ENCODE data around the gene LTBP2.

DNA sequence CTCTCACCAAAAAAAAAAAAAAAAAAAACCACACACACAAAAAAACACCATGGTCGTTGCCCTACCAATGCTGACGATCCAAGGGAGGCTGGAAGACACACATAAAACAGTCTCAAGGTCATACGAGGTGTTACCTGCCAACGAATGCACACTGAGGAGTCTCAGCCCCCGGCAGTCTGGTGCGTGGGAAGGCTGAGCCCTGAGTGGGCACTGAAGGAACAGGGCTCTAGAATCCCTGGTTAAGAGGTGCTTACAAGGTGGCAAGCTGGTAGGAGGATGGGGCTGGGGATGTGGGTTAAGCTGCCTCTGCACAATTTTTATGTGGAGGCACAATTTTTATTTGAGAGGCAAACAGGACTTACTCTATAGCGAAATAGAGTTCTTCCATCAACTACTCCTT, 7.9 kb downstream of the LTBP2 start:
- TF ChIP-seq, protein P1, sequence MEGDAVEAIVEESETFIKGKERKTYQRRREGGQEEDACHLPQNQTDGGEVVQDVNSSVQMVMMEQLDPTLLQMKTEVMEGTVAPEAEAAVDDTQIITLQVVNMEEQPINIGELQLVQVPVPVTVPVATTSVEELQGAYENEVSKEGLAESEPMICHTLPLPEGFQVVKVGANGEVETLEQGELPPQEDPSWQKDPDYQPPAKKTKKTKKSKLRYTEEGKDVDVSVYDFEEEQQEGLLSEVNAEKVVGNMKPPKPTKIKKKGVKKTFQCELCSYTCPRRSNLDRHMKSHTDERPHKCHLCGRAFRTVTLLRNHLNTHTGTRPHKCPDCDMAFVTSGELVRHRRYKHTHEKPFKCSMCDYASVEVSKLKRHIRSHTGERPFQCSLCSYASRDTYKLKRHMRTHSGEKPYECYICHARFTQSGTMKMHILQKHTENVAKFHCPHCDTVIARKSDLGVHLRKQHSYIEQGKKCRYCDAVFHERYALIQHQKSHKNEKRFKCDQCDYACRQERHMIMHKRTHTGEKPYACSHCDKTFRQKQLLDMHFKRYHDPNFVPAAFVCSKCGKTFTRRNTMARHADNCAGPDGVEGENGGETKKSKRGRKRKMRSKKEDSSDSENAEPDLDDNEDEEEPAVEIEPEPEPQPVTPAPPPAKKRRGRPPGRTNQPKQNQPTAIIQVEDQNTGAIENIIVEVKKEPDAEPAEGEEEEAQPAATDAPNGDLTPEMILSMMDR (IDR thresholded peaks at IDR 0.05) = no peak
- no peak for TF ChIP-seq NR3C1 (IDR thresholded peaks at IDR 0.05)
- no peak for TF ChIP-seq EHF (CRISPR knock-in tag; IDR thresholded peaks at IDR 0.05)
- no peak for TF ChIP-seq PBX3 (IDR thresholded peaks at IDR 0.05)
- no peak for TF ChIP-seq CEBPB (IDR thresholded peaks at IDR 0.05)
- no peak for TF ChIP-seq RCOR1 (IDR thresholded peaks at IDR 0.05; ENCODE audit: low read depth, low read length)
